ENCODE measurements around the gene COL10A1.

COL10A1 gene

GRCh38 chr6:116105247-116105646, 20.7 kb downstream of the COL10A1 start:
- H3K9me2 ChIP-seq (replicated peaks; ENCODE audit: insufficient read depth, low read length) = no peaks in the 10 kb centered on the region
- peaks cover 21% of the 10 kb centered on the region for H3K79me2 ChIP-seq (ENCODE audit: low read length)
- no peak overlapping the region for H3K4me2 ChIP-seq (ENCODE audit: low read depth, low read length)
- peaks cover 6% of the 10 kb centered on the region; the same call in 1 of the 2 replicates for H3K4me1 ChIP-seq (ENCODE audit: low read length)
- H3K27ac ChIP-seq (ENCODE audit: low read length) = no peak overlapping the region
- no peak overlapping the region for H3K9ac ChIP-seq (ENCODE audit: low read length)
- DNase-seq = no peak
- H3F3A ChIP-seq (ENCODE audit: insufficient read depth, low read length) = peaks cover 9% of the 10 kb centered on the region; the same call in 1 of the 2 replicates
- TF ChIP-seq EZH2phosphoT487 (IDR thresholded peaks at IDR 0.05; ENCODE audit: low read length) = no peak
- TF ChIP-seq CTCF (IDR thresholded peaks at IDR 0.05; ENCODE audit: low read length) = no peak
- TF ChIP-seq EZH2 (optimal IDR thresholded peaks at IDR 0.05; ENCODE audit: low read depth, low read length) = no peak
- H2AFZ ChIP-seq (ENCODE audit: low read length) = no peak overlapping the region
- no peaks in the 10 kb centered on the region for H4K20me1 ChIP-seq (ENCODE audit: insufficient read depth, low read length)
- no peaks in the 10 kb centered on the region for H3K27me3 ChIP-seq (replicated peaks; ENCODE audit: insufficient read depth, low read length)
- H3K4me3 ChIP-seq (ENCODE audit: low read length) = no peak overlapping the region
- H3K36me3 ChIP-seq (replicated peaks; ENCODE audit: insufficient read depth, low read length) = no peaks in the 10 kb centered on the region; the same call in 1 of the 2 replicates
- no peaks in the 10 kb centered on the region for H3K9me3 ChIP-seq (replicated peaks; ENCODE audit: insufficient read depth, low read length)

GRCh38 chr6:116104636-116105035, 21.3 kb downstream of the COL10A1 start:
- no peak overlapping the region for H3K9ac ChIP-seq (ENCODE audit: low read length)
- TF ChIP-seq EZH2phosphoT487 (IDR thresholded peaks at IDR 0.05; ENCODE audit: low read length) (no peak), CTCF (IDR thresholded peaks at IDR 0.05; ENCODE audit: low read length) (no peak)
- no peak overlapping the region for H3K4me2 ChIP-seq (ENCODE audit: low read depth, low read length)

DNA sequence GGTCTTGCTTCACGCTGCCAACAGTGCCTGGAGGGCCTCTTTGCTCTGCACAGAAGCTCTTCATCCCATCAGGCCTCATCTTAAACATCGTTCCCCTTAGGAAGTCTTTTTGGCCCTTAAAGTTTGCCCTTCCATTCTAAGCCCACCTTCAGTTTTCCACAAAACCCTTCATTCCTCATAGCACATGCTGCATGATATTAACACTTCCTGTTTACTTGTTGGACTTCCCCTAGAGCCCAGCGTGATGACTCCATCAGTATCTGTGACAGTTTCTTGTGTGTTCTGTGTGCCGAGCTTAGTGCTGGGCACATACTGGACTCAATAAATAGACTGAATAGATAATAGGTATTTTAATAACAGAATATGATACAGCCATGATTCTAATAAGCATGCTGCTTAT, 23.1 kb downstream of the COL10A1 start:
- Histone ChIP-seq H3F3A (ENCODE audit: insufficient read depth, low read length) (peaks cover 12% of the 10 kb centered on the region; the same call in 1 of the 2 replicates), H3K27ac (ENCODE audit: low read length) (no peak overlapping the region), H3K9me3 (replicated peaks; ENCODE audit: insufficient read depth, low read length) (no peaks in the 10 kb centered on the region), H4K20me1 (ENCODE audit: insufficient read depth, low read length) (no peaks in the 10 kb centered on the region), H3K4me3 (ENCODE audit: low read length) (no peak overlapping the region), H3K79me2 (ENCODE audit: low read length) (peaks cover 21% of the 10 kb centered on the region), H3K4me2 (ENCODE audit: low read depth, low read length) (no peak overlapping the region), H3K36me3 (replicated peaks; ENCODE audit: insufficient read depth, low read length) (no peaks in the 10 kb centered on the region), H3K9me2 (replicated peaks; ENCODE audit: insufficient read depth, low read length) (no peaks in the 10 kb centered on the region), H3K27me3 (replicated peaks; ENCODE audit: insufficient read depth, low read length) (no peaks in the 10 kb centered on the region), H3K9ac (ENCODE audit: low read length) (no peak overlapping the region), H3K4me1 (ENCODE audit: low read length) (peaks cover 6% of the 10 kb centered on the region; the same call in 1 of the 2 replicates), H2AFZ (ENCODE audit: low read length) (no peak overlapping the region)
- TF ChIP-seq CTCF (IDR thresholded peaks at IDR 0.05; ENCODE audit: low read length) (no peak), EZH2phosphoT487 (IDR thresholded peaks at IDR 0.05; ENCODE audit: low read length) (no peak), EZH2 (optimal IDR thresholded peaks at IDR 0.05; ENCODE audit: low read depth, low read length) (no peak)
- no peak for DNase-seq

More at GRCh38 chr6:116104636-116105035, 21.3 kb downstream of the COL10A1 start:
- Histone ChIP-seq H3K79me2 (ENCODE audit: low read length) (peaks cover 21% of the 10 kb centered on the region), H3K9me2 (replicated peaks; ENCODE audit: insufficient read depth, low read length) (no peaks in the 10 kb centered on the region), H3K27me3 (replicated peaks; ENCODE audit: insufficient read depth, low read length) (no peaks in the 10 kb centered on the region), H3K4me1 (ENCODE audit: low read length) (peaks cover 6% of the 10 kb centered on the region; the same call in 1 of the 2 replicates), H3K36me3 (replicated peaks; ENCODE audit: insufficient read depth, low read length) (no peaks in the 10 kb centered on the region; the same call in 1 of the 2 replicates), H3F3A (ENCODE audit: insufficient read depth, low read length) (peaks cover 12% of the 10 kb centered on the region; the same call in 1 of the 2 replicates), H4K20me1 (ENCODE audit: insufficient read depth, low read length) (no peaks in the 10 kb centered on the region), H3K4me3 (ENCODE audit: low read length) (no peak overlapping the region), H3K9me3 (replicated peaks; ENCODE audit: insufficient read depth, low read length) (no peaks in the 10 kb centered on the region), H2AFZ (ENCODE audit: low read length) (no peak overlapping the region), H3K27ac (ENCODE audit: low read length) (no peak overlapping the region)
- no peak for DNase-seq
